HepG2 (cell line): ENCODE measurements around the gene SYT14. TPM values are rescaled to one million over a fixed set of nuclear protein-coding genes. Genes with fewer than 3 reads are reported as not detected.

Experiments used
- ATAC-seq: fragments of 200-7000 bp; cut with Tn5 transposase; 3 replicates; pipeline ENCODE4 v1.9.1; 2020; ENCODE audit warnings: mild to moderate bottlenecking, moderate library complexity
- BruUV-seq: library from RNA; stranded (reverse); fragments of 400-500 nt; replicated peaks from 2 replicates; lab custom pipeline; 2021; lab: Mats Ljungman, UMichigan
- CTCF ChIA-PET: fragments of 300-600 bp; formaldehyde crosslinking; extraction: SDS; loops from one replicate; lab custom pipeline; 2021; ENCODE audit warnings: low total read pairs, inconsistent platforms, low intra/inter-chr PET ratio; lab: Yijun Ruan, JAX
- POLR2A ChIA-PET: fragments of 350-600 bp; sonication (Branson Sonifier 250); formaldehyde crosslinking; loops from one replicate; lab custom pipeline; 2020; ENCODE audit warnings: antibody characterized with exemption, inconsistent platforms; lab: Yijun Ruan, JAX
- DNase-seq: peaks from one replicate; pipeline ENCODE4 v3.0.0-alpha.2; 2015; ENCODE audit warnings: low spot score
- FAIRE-seq: peaks from 3 replicates; lab custom pipeline; 2011; peaks lifted over from hg19 to GRCh38; lab: Jason Lieb, UNC
- H2AFZ ChIP-seq: one replicate; pipeline ENCODE4 v1.6.1; 2011; ENCODE audit warnings: low read length, inconsistent platforms
- H3K27ac ChIP-seq: fragments of 300-600 bp; 3 replicates; pipeline ENCODE4 v1.8.0; 2011; ENCODE audit warnings: mixed run types, mild to moderate bottlenecking, mixed read lengths, low read length, inconsistent platforms; ENCODE audit not compliant: insufficient read depth; ENCODE audit errors: extremely low read length
- H3K27me3 ChIP-seq, 2 experiments: fragments of 200-600 bp in 1 of 2; 2 replicates in 1 of 2; 3 replicates in 1 of 2; pipeline versions ENCODE4 v1.6.0 to v1.8.0; 2011; ENCODE audit warnings: low read length in 2 of 2, mild to moderate bottlenecking in 2 of 2, moderate library complexity in 2 of 2, inconsistent platforms in 1 of 2; ENCODE audit not compliant: insufficient read depth in 2 of 2, control insufficient read depth in 1 of 2
- H3K36me3 ChIP-seq, 2 experiments: fragments of 200-600 bp in 1 of 2; replicated peaks in 1 of 2; 2 replicates in 1 of 2; 3 replicates in 1 of 2; pipeline versions ENCODE4 v1.5.1 to v1.8.0; 2011; ENCODE audit warnings: low read length in 2 of 2, inconsistent platforms in 1 of 2; ENCODE audit not compliant: insufficient read depth in 2 of 2, control insufficient read depth in 1 of 2
- H3K4me1 ChIP-seq: 2 replicates; pipeline ENCODE4 v1.5.1; 2012; ENCODE audit warnings: low read length, inconsistent platforms; ENCODE audit not compliant: insufficient read depth
- H3K4me2 ChIP-seq: 2 replicates; pipeline ENCODE4 v1.6.0; 2011; ENCODE audit warnings: low read depth, low read length, inconsistent platforms
- H3K4me3 ChIP-seq, 3 experiments: fragments of 200-600 bp in 1 of 3; sonication (generic), shearing (Covaris generic) in 1 of 3; replicated peaks in 1 of 3; 2 replicates each; pipeline ENCODE4 v1.5.1; 2011 to 2016; ENCODE audit warnings: low read length in 3 of 3, inconsistent platforms in 2 of 3, low read depth in 2 of 3, mild to moderate bottlenecking in 2 of 3, control low read depth in 1 of 3, mixed read lengths in 1 of 3; ENCODE audit not compliant: insufficient read depth in 1 of 3
- H3K79me2 ChIP-seq: one replicate; pipeline ENCODE4 v1.6.1; 2011; ENCODE audit warnings: low read length, inconsistent platforms; ENCODE audit not compliant: insufficient read depth
- H3K9ac ChIP-seq: 2 replicates; pipeline ENCODE4 v1.6.0; 2011; ENCODE audit warnings: mild to moderate bottlenecking, low read depth, low read length, inconsistent platforms; ENCODE audit not compliant: insufficient read depth
- H3K9me3 ChIP-seq: 2 replicates; pipeline ENCODE4 v1.5.1; 2012; ENCODE audit warnings: mild to moderate bottlenecking, low read length
- H4K20me1 ChIP-seq: 2 replicates; pipeline ENCODE4 v1.6.0; 2011; ENCODE audit warnings: inconsistent platforms, mild to moderate bottlenecking, low read length, moderate library complexity; ENCODE audit not compliant: insufficient read depth
- ATF7-NPFF ChIP-seq: sonication (generic); formaldehyde crosslinking; IDR thresholded peaks from 2 replicates; pipeline ENCODE4 v1.8.1; 2023; ENCODE audit warnings: mild to moderate bottlenecking, low read depth, missing genetic modification reagents, moderate library complexity
- ELF3 ChIP-seq: IDR thresholded peaks from 2 replicates; pipeline ENCODE4 v1.6.1; 2016; ENCODE audit warnings: missing genetic modification reagents, missing compliant biosample characterization
- ETV5 ChIP-seq: IDR thresholded peaks from 2 replicates; pipeline ENCODE4 v1.6.1; 2018; ENCODE audit warnings: missing biosample characterization, missing genetic modification reagents, inconsistent platforms, borderline replicate concordance
- HNRNPUL1 ChIP-seq: fragments of 200-400 bp; formaldehyde crosslinking; IDR thresholded peaks from 2 replicates; pipeline ENCODE4 v1.6.1; 2017; ENCODE audit warnings: low read depth, mild to moderate bottlenecking, low read length, moderate library complexity
- MAFG ChIP-seq: sonication (generic); formaldehyde crosslinking; IDR thresholded peaks from 2 replicates; pipeline ENCODE4 v1.5.1; 2020; ENCODE audit warnings: mild to moderate bottlenecking, missing genetic modification reagents
- MATR3 ChIP-seq: sonication (generic); formaldehyde crosslinking; IDR thresholded peaks from 2 replicates; pipeline ENCODE4 v1.4.0; 2020; ENCODE audit warnings: missing genetic modification reagents
- SALL2 ChIP-seq: sonication (generic); formaldehyde crosslinking; IDR thresholded peaks from 2 replicates; pipeline ENCODE4 v1.8.1; 2023; ENCODE audit warnings: mild to moderate bottlenecking, missing genetic modification reagents, inconsistent platforms
- TBX2 ChIP-seq: sonication (generic); formaldehyde crosslinking; IDR thresholded peaks from 2 replicates; pipeline ENCODE4 v1.5.0; 2020; ENCODE audit warnings: missing genetic modification reagents, mild to moderate bottlenecking, borderline replicate concordance
- ZNF253 ChIP-seq: sonication (generic); formaldehyde crosslinking; IDR thresholded peaks from 2 replicates; pipeline ENCODE4 v1.8.0; 2022; ENCODE audit warnings: mild to moderate bottlenecking, missing genetic modification reagents, borderline replicate concordance
- ZNF335 ChIP-seq: sonication (generic); formaldehyde crosslinking; IDR thresholded peaks from 2 replicates; pipeline ENCODE4 v1.4.0; 2020; ENCODE audit warnings: missing genetic modification reagents
- ZNF383 ChIP-seq: sonication (generic); formaldehyde crosslinking; IDR thresholded peaks from 2 replicates; pipeline ENCODE4 v1.4.0; 2020; ENCODE audit warnings: missing genetic modification reagents, mild to moderate bottlenecking, borderline replicate concordance
- ZNF441 ChIP-seq: sonication (generic); formaldehyde crosslinking; IDR thresholded peaks from 2 replicates; pipeline ENCODE4 v1.7.0; 2021; ENCODE audit warnings: missing genetic modification reagents, borderline replicate concordance
- ZNF446 ChIP-seq: sonication (generic); formaldehyde crosslinking; IDR thresholded peaks from 2 replicates; pipeline ENCODE4 v1.5.0; 2020; ENCODE audit warnings: mild to moderate bottlenecking, missing genetic modification reagents
- ZSCAN31 ChIP-seq: sonication (generic); formaldehyde crosslinking; IDR thresholded peaks from 2 replicates; pipeline ENCODE4 v1.5.0; 2020; ENCODE audit warnings: low read depth, mild to moderate bottlenecking, missing genetic modification reagents
- WGBS: methylation state at CpG from one replicate; pipeline ENCODE4 v1.1.6; 2017; ENCODE audit warnings: low lambda C conversion rate; 5-methylcytosine and 5-hydroxymethylcytosine counted together
- in situ Hi-C: cut with HindIII; loops from 2 replicates; pipeline ENCODE4 v1.10.0; 2017; ENCODE audit warnings: low pct_unique_long_range_greater_than_20kb; ENCODE audit not compliant: extremely low pct_ligation_motif_present
- intact Hi-C: fragments of 100-400 bp; cut with micrococcal nuclease; formaldehyde crosslinking; loops from one replicate; pipeline ENCODE4 v1.10.0; 2022; ENCODE audit not compliant: unreplicated experiment
- polyA plus RNA-seq, 8 experiments: library from polyadenylated mRNA; depleted of rRNA in 3 of 8; stranded (reverse) in 7 of 8; unstranded in 1 of 8; fragments of >200 nt; fragmentation: Illumina TruSeq in 4 of 8; extraction: Trizol in 4 of 8; gene quantifications; 2 replicates each; pipeline versions ENCODE4 v1.2.1 to v1.2.3, GENCODE V29; 2011 to 2016; ENCODE audit warnings: low read depth in 4 of 8, missing spikeins in 1 of 8, mixed read lengths in 1 of 8; ENCODE audit not compliant: insufficient read depth in 1 of 8
- total RNA-seq, 5 experiments: library from RNA; depleted of rRNA; stranded (reverse); fragments of >200 nt; fragmentation: Illumina TruSeq; extraction: Trizol; gene quantifications; 2 replicates each; pipeline ENCODE4 v1.2.3, GENCODE V29; 2016; ENCODE audit warnings: low read depth in 1 of 5
- TF ChIP-seq, protein P1 (sequence below): IDR thresholded peaks from 2 replicates; pipeline ENCODE4 v1.6.1; 2012; ENCODE audit warnings: low read length, improper control_type of control experiment
- TF ChIP-seq, protein P2 (sequence below): IDR thresholded peaks from 2 replicates; pipeline ENCODE4 v1.6.1; 2016; ENCODE audit warnings: missing compliant biosample characterization, missing genetic modification reagents, borderline replicate concordance
- TF ChIP-seq, protein P3 (sequence below): sonication (generic); formaldehyde crosslinking; IDR thresholded peaks from 2 replicates; pipeline ENCODE4 v1.8.1; 2023; ENCODE audit warnings: mild to moderate bottlenecking, missing genetic modification reagents, borderline replicate concordance
- TF ChIP-seq, protein P4 (sequence below): sonication (generic); formaldehyde crosslinking; IDR thresholded peaks from 2 replicates; pipeline ENCODE4 v1.9.0; 2021; ENCODE audit warnings: missing genetic modification reagents, borderline replicate concordance

Gene SYT14
- total and polyA plus RNA-seq, 2 of the 13 experiments (the other 11 are each of a cell fraction or from before 2014, with no cell fraction given), result not detected

GRCh38 chr1:210174133-210174532 lies 236.1 kb downstream of the SYT14 start:
- in situ Hi-C loops, result no loop called here

More at GRCh38 chr1:210174133-210174532, 236.1 kb downstream of the SYT14 start:
- no peaks in the 10 kb centered on the region for H3K4me1 ChIP-seq
- no peaks in the 10 kb centered on the region for H3K79me2 ChIP-seq
- no peaks in the 10 kb centered on the region for H3K9me3 ChIP-seq
- H3K4me2 ChIP-seq, result no peak overlapping the region
- WGBS, result 10% methylated on average over 8 of the region's 8 CpGs
- intact Hi-C loops, result no loop called here
- no peak for ATAC-seq
- H3K27me3 ChIP-seq, result peaks cover 0 to 8% of the 10 kb centered on the region in 2 experiments; a peak in 1 of 5 replicates
- no peaks in the 10 kb centered on the region for H3K36me3 ChIP-seq
- no peak overlapping the region for H3K4me3 ChIP-seq
- no peak for FAIRE-seq
- no peak for DNase-seq
- ChIA-PET CTCF (no interaction called here), POLR2A (no interaction called here)
- no TSS peak for BruUV-seq
- no peak overlapping the region for H3K27ac ChIP-seq
- H3K9ac ChIP-seq, result no peak overlapping the region
- TF ChIP-seq ZNF446 (CRISPR knock-in tag) (no peak), TBX2 (CRISPR knock-in tag) (no peak), ELF3 (no peak), MATR3 (CRISPR knock-in tag) (no peak), ZNF383 (no peak), ZNF441 (no peak), ZNF335 (CRISPR knock-in tag) (no peak), MAFG (CRISPR knock-in tag) (no peak), HNRNPUL1 (no peak), ZSCAN31 (CRISPR knock-in tag) (no peak), ATF7-NPFF (CRISPR knock-in tag) (no peak), ZNF253 (CRISPR knock-in tag) (no peak), ETV5 (CRISPR knock-in tag) (no peak), SALL2 (CRISPR knock-in tag) (no peak)
- TF ChIP-seq, protein P1, sequence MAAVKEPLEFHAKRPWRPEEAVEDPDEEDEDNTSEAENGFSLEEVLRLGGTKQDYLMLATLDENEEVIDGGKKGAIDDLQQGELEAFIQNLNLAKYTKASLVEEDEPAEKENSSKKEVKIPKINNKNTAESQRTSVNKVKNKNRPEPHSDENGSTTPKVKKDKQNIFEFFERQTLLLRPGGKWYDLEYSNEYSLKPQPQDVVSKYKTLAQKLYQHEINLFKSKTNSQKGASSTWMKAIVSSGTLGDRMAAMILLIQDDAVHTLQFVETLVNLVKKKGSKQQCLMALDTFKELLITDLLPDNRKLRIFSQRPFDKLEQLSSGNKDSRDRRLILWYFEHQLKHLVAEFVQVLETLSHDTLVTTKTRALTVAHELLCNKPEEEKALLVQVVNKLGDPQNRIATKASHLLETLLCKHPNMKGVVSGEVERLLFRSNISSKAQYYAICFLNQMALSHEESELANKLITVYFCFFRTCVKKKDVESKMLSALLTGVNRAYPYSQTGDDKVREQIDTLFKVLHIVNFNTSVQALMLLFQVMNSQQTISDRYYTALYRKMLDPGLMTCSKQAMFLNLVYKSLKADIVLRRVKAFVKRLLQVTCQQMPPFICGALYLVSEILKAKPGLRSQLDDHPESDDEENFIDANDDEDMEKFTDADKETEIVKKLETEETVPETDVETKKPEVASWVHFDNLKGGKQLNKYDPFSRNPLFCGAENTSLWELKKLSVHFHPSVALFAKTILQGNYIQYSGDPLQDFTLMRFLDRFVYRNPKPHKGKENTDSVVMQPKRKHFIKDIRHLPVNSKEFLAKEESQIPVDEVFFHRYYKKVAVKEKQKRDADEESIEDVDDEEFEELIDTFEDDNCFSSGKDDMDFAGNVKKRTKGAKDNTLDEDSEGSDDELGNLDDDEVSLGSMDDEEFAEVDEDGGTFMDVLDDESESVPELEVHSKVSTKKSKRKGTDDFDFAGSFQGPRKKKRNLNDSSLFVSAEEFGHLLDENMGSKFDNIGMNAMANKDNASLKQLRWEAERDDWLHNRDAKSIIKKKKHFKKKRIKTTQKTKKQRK, result no peak
- TF ChIP-seq, protein P2, sequence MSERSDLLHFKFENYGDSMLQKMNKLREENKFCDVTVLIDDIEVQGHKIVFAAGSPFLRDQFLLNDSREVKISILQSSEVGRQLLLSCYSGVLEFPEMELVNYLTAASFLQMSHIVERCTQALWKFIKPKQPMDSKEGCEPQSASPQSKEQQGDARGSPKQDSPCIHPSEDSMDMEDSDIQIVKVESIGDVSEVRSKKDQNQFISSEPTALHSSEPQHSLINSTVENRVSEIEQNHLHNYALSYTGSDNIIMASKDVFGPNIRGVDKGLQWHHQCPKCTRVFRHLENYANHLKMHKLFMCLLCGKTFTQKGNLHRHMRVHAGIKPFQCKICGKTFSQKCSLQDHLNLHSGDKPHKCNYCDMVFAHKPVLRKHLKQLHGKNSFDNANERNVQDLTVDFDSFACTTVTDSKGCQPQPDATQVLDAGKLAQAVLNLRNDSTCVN (CRISPR knock-in tag), result no peak
- TF ChIP-seq, protein P3, sequence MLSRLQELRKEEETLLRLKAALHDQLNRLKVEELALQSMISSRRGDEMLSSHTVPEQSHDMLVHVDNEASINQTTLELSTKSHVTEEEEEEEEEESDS (CRISPR knock-in tag), result no peak
- TF ChIP-seq, protein P4, sequence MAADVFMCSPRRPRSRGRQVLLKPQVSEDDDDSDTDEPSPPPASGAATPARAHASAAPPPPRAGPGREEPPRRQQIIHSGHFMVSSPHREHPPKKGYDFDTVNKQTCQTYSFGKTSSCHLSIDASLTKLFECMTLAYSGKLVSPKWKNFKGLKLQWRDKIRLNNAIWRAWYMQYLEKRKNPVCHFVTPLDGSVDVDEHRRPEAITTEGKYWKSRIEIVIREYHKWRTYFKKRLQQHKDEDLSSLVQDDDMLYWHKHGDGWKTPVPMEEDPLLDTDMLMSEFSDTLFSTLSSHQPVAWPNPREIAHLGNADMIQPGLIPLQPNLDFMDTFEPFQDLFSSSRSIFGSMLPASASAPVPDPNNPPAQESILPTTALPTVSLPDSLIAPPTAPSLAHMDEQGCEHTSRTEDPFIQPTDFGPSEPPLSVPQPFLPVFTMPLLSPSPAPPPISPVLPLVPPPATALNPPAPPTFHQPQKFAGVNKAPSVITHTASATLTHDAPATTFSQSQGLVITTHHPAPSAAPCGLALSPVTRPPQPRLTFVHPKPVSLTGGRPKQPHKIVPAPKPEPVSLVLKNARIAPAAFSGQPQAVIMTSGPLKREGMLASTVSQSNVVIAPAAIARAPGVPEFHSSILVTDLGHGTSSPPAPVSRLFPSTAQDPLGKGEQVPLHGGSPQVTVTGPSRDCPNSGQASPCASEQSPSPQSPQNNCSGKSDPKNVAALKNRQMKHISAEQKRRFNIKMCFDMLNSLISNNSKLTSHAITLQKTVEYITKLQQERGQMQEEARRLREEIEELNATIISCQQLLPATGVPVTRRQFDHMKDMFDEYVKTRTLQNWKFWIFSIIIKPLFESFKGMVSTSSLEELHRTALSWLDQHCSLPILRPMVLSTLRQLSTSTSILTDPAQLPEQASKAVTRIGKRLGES (CRISPR knock-in tag), result no peak
- no peaks in the 10 kb centered on the region for H4K20me1 ChIP-seq
- no peak overlapping the region for H2AFZ ChIP-seq
